ENCODE results near the gene KIAA1958. TPM values are rescaled to one million over a fixed set of nuclear protein-coding genes. Genes with fewer than 3 reads are reported as not detected.
"Not testable (repeated sequence)": the region's sequence is repeated elsewhere in the genome, so short reads cannot be mapped to it uniquely, and the experiment has no call there.

KIAA1958 gene
- polyA plus RNA-seq, 1 donor, result 18.2 TPM

GRCh38 chr9:112489039-112489546, 2.5 kb downstream of the KIAA1958 start:
- no peak for DNase-seq

- no peak for DNase-seq
These were observed 3.4 kb downstream of the KIAA1958 start for GRCh38 chr9:112489876-112490666.

- no peak for DNase-seq
These were observed 6.9 kb downstream of the KIAA1958 start for GRCh38 chr9:112493393-112494137.

GRCh38 chr9:112494153-112494552, 7.5 kb downstream of the KIAA1958 start:
- DNase-seq, result no peak

GRCh38 chr9:112495614-112496013, 9.0 kb downstream of the KIAA1958 start:
- DNase-seq, result no peak

GRCh38 chr9:112496074-112496722, 9.6 kb downstream of the KIAA1958 start:
- DNase-seq, result no peak

- no peak for DNase-seq
These were observed 14.2 kb downstream of the KIAA1958 start for GRCh38 chr9:112500842-112501241.

GRCh38 chr9:112501287-112501686, 14.7 kb downstream of the KIAA1958 start:
- no peak for DNase-seq

- no peak for DNase-seq
These were observed 15.7 kb downstream of the KIAA1958 start for GRCh38 chr9:112502175-112502946.

- no peak for DNase-seq
These were observed 16.5 kb downstream of the KIAA1958 start for GRCh38 chr9:112503170-112503569.

- no peak for DNase-seq
These were observed 18.5 kb downstream of the KIAA1958 start for GRCh38 chr9:112505086-112505485.

GRCh38 chr9:112505607-112506006, 19.0 kb downstream of the KIAA1958 start:
- DNase-seq, result no peak

- DNase-seq, result no peak
These were observed 19.9 kb downstream of the KIAA1958 start for GRCh38 chr9:112506571-112506970.

- no peak for DNase-seq
These were observed 20.5 kb downstream of the KIAA1958 start for GRCh38 chr9:112507001-112507680.

GRCh38 chr9:112508377-112508776, 21.8 kb downstream of the KIAA1958 start:
- no peak for DNase-seq

- DNase-seq, result not testable (repeated sequence)
These were observed 25.8 kb downstream of the KIAA1958 start for GRCh38 chr9:112512377-112512776.

GRCh38 chr9:112516769-112517168, 30.1 kb downstream of the KIAA1958 start:
- no peak for DNase-seq

GRCh38 chr9:112520069-112520468, 33.4 kb downstream of the KIAA1958 start:
- DNase-seq, result no peak

GRCh38 chr9:112520656-112521055, 34.0 kb downstream of the KIAA1958 start:
- DNase-seq, result no peak

GRCh38 chr9:112526973-112527372, 40.3 kb downstream of the KIAA1958 start:
- no peak for DNase-seq

- DNase-seq, result no peak
These were observed 41.3 kb downstream of the KIAA1958 start for GRCh38 chr9:112527959-112528358.

All from left kidney (tissue), 2 donors.